Fibroblast of lung (primary cell): ENCODE measurements around the gene SETDB2.

Source experiments
- EZH2 ChIP-seq: IDR thresholded peaks from 2 replicates; pipeline ENCODE4 v1.5.1; 2012; ENCODE audit warnings: low read length, control low read depth, mild to moderate bottlenecking; ENCODE audit errors: missing control alignments
- TF ChIP-seq, protein P1 (sequence below), 2 donors: IDR thresholded peaks in 1 of 2; conservative IDR thresholded peaks in 1 of 2; 1 replicate in 1 of 2; 2 replicates in 1 of 2; pipeline ENCODE4 v1.5.1; 2011 to 2012; ENCODE audit warnings: low read length in 2 of 2, control low read depth in 1 of 2, inconsistent platforms in 1 of 2, low read depth in 1 of 2, mild to moderate bottlenecking in 1 of 2

DNA sequence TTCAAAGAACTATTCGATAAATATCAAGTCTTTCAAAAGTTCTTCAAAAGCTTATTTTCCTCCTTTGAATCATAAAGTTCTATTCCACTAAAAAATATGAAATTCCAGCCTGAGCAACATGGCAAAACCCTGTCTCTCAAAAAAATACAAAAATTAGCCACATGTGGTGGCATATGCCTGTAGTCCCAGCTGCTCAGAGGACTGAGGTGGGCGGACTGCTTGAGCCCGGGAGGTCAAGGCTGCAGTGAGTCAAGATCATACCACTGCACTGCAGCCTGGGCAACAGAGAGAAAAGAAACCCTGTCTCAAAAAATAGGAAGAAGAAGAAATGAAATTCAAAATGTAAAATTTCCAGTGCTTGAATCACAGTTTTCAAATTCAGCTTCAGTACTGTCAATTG is 24.8 kb upstream of the SETDB2 start:
- TF ChIP-seq, protein P1, sequence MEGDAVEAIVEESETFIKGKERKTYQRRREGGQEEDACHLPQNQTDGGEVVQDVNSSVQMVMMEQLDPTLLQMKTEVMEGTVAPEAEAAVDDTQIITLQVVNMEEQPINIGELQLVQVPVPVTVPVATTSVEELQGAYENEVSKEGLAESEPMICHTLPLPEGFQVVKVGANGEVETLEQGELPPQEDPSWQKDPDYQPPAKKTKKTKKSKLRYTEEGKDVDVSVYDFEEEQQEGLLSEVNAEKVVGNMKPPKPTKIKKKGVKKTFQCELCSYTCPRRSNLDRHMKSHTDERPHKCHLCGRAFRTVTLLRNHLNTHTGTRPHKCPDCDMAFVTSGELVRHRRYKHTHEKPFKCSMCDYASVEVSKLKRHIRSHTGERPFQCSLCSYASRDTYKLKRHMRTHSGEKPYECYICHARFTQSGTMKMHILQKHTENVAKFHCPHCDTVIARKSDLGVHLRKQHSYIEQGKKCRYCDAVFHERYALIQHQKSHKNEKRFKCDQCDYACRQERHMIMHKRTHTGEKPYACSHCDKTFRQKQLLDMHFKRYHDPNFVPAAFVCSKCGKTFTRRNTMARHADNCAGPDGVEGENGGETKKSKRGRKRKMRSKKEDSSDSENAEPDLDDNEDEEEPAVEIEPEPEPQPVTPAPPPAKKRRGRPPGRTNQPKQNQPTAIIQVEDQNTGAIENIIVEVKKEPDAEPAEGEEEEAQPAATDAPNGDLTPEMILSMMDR (conservative IDR thresholded peaks at IDR 0.05 in 1 of 2, IDR thresholded peaks at IDR 0.05 in 1 of 2; ENCODE audit: low read depth in 1 of 2, low read length in 2 of 2), result no peak
- no peak for TF ChIP-seq EZH2
